Measurements from ENCODE around the gene INTS13. TPM values are rescaled to one million over a fixed set of nuclear protein-coding genes. Genes with fewer than 3 reads are reported as not detected.
"Not testable (repeated sequence)": the region's sequence is repeated elsewhere in the genome, so short reads cannot be mapped to it uniquely, and the experiment has no call there.

The INTS13 gene
- total RNA-seq, 1 donor: 52.2 TPM

DNA sequence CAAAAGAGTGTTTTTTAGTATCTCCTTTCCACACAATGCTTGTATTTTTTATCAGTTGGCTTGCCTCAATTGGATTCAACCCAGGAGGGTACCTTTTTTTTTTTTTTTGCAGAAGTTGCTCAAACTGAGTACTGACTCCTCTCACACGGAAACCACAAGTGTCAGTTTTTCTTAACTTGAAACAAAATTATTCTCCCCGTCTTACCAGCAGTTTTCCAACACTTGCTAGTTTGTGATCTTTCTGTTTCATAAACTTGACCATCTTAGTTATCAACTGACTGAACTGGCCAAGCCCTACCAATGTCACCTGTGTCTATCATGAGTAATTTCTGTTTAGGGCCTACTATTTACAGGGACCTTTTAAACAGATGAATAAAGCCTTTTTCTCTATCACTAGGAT lies 70.7 kb downstream of the INTS13 start:
- H3K4me3 ChIP-seq (ENCODE audit: low read depth, low read length): no peak overlapping the region
- peak; percentile 12 for DNase-seq (ENCODE audit: low read depth)
- TF ChIP-seq, protein P1, sequence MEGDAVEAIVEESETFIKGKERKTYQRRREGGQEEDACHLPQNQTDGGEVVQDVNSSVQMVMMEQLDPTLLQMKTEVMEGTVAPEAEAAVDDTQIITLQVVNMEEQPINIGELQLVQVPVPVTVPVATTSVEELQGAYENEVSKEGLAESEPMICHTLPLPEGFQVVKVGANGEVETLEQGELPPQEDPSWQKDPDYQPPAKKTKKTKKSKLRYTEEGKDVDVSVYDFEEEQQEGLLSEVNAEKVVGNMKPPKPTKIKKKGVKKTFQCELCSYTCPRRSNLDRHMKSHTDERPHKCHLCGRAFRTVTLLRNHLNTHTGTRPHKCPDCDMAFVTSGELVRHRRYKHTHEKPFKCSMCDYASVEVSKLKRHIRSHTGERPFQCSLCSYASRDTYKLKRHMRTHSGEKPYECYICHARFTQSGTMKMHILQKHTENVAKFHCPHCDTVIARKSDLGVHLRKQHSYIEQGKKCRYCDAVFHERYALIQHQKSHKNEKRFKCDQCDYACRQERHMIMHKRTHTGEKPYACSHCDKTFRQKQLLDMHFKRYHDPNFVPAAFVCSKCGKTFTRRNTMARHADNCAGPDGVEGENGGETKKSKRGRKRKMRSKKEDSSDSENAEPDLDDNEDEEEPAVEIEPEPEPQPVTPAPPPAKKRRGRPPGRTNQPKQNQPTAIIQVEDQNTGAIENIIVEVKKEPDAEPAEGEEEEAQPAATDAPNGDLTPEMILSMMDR (IDR thresholded peaks at IDR 0.05; ENCODE audit: insufficient read depth, low read length): no peak

DNA sequence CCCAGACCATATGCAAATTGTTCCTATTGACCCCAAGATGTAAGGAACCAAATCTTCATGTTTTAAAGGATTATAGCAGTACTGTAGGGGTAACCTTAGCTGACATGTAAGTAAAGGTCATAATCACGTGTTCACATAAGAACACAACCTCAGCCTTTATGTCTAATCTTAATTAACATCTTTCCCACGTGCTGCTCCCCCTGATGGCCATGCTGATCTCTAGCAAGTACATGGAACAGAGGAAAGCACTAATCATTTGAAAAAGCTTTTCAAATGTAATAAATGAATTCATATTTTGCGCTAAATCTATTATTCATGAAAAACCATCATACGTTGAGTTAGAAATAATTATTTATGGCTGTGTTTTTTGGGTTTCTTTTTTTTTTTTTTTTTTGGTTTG lies 74.3 kb downstream of the INTS13 start:
- no peak overlapping the region for H3K4me3 ChIP-seq (ENCODE audit: low read depth, low read length)
- no peak for DNase-seq (ENCODE audit: low read depth)
- TF ChIP-seq, protein P1 (IDR thresholded peaks at IDR 0.05; ENCODE audit: insufficient read depth, low read length): peak; percentile 25

DNA sequence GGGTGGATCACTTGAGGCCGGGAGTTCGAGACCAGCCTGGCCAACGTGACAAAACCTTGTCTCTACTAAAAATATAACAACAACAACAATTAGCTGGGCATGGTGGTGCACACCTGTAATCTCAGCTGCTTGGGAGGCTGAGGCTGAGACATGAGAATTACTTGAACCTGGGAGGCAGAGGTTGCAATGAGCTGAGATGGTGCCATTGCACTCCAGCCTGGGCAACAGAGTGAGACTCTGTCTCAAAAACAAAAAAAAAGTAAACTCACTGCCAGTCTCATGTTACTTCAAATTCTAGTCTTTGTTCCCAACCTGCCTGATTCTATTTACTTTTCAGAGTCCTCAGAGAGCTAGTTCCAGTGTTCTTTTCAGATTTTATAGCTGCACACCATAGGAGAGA lies 75.0 kb downstream of the INTS13 start:
- not testable (repeated sequence) for H3K4me3 ChIP-seq (ENCODE audit: low read depth, low read length); DNase-seq (ENCODE audit: low read depth)

DNA sequence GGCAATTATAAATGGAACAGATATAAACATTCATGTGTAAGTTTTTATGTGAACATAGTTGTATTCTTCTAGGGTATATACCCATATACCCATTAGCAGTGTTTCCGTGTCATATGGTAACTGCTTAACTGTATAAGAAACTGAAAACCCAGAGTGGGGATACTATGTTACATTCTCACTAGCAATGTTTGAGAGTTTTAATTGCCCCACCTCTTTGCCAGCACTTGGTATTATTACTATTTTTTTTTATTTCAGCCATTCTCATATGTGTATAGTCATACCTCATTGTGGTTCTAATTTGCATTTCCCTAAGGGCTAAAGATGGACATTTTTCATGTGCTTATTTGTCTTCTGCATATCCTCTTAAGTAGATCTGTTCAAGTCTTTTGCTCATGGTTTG lies 76.1 kb downstream of the INTS13 start:
- no peak overlapping the region for H3K4me3 ChIP-seq (ENCODE audit: low read depth, low read length)
- TF ChIP-seq, protein P1 (IDR thresholded peaks at IDR 0.05; ENCODE audit: insufficient read depth, low read length): no peak
- DNase-seq (ENCODE audit: low read depth): no peak

DNA sequence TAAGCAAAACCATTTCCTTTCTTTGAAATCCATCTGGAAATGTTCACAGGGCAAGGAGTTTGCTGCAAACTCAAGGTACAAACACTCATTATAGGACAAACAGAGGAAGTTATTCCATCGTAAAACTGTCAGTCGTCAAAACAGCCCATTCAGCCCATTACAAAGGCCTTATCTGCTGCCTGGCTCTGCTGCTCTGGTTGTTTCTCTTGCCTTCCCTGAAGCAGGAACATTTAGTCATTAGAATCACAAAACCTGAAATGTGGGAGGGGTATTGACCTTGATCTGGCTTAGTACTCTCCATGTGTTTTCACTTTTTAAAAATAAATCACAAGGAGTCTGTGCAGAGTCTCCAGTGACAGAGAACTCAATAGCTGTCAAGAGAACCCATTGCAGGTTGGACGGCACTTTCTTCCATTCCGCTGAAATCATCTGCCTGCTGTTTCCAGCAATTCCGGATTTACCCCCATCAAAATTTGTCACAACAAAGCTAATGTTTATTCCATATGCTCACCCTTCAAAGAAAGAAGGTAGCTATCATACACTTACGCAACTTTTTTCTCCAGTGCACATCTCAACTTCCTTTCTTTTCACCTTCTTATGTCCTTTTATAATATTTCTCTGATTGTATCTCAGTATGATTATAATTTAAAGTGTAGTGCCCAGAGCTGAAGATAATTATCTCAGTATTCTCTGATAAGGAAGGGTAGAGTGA lies 80.2 kb downstream of the INTS13 start:
- H3K4me3 ChIP-seq (ENCODE audit: low read depth, low read length): no peak overlapping the region
- TF ChIP-seq, protein P1 (IDR thresholded peaks at IDR 0.05; ENCODE audit: insufficient read depth, low read length): no peak
- no peak for DNase-seq (ENCODE audit: low read depth)

DNA sequence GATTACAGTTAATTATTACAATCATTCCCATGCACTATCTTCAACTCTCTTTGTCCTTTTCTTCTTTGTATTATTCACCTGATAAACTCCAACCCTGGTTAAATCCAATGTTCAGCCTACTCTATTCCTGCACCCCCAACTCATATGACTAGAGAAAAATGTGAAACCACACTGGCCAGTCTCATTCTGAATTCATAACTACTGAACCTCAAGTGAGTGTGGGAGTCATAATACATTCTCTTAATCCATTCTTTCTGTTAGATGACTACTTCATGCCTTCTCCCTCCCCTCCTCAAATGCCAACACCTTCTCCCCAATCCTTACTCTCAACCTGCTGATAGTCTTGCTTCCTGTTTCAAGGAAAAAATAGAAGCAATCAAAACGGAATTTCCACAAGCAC lies 82.4 kb downstream of the INTS13 start:
- H3K4me3 ChIP-seq (ENCODE audit: low read depth, low read length): no peak overlapping the region
- TF ChIP-seq, protein P1 (IDR thresholded peaks at IDR 0.05; ENCODE audit: insufficient read depth, low read length): no peak
- no peak for DNase-seq (ENCODE audit: low read depth)

Other genes starting within 250 kb of the INTS13 start
- gene ITPR2, start 104.8 kb downstream of the INTS13 start, total RNA-seq (ENCODE audit: low replicate concordance): 15.5 and 79.5 TPM in 2 replicates
- gene FGFR1OP2, start 489 bp upstream of the INTS13 start, total RNA-seq (ENCODE audit: low replicate concordance): 37.0 and 52.5 TPM in 2 replicates
- 41.8 and 67.7 TPM in 2 replicates for gene TM7SF3, start 76.4 kb upstream of the INTS13 start, total RNA-seq (ENCODE audit: low replicate concordance)
- gene MED21, start 84.6 kb upstream of the INTS13 start, total RNA-seq (ENCODE audit: low replicate concordance): 17.2 and 87.1 TPM in 2 replicates
- not detected in 2 replicates for gene C12orf71, start 144.6 kb upstream of the INTS13 start, total RNA-seq (ENCODE audit: low replicate concordance)